ENCODE results near the gene SSNA1.

- TF ChIP-seq POLR2A (IDR thresholded peaks at IDR 0.05) (no peak), CTCF (IDR thresholded peaks at IDR 0.05) (no peak)
These were observed 18.5 kb upstream of the SSNA1 start, which contains the start of gene LRRC26 for GRCh38 chr9:137169896-137170358.

Measured in lower leg skin (tissue), 3 donors.